H9 (cell line): ENCODE results near the gene UBE2L5. TPM values are rescaled to one million over a fixed set of nuclear protein-coding genes. Genes with fewer than 3 reads are reported as not detected.

Experiments
- DNase-seq: peaks from one replicate; pipeline ENCODE4 v3.0.0-alpha.2; 2017
- H2AFZ ChIP-seq: one replicate; pipeline ENCODE4 v1.6.1; 2013; ENCODE audit warnings: mild to moderate bottlenecking, low read length, control low read depth, moderate library complexity
- H2AK5ac ChIP-seq: 2 replicates; pipeline ENCODE4 v1.6.1; 2013; ENCODE audit warnings: low read length, control low read depth, mixed read lengths; ENCODE audit not compliant: insufficient read length
- H2BK120ac ChIP-seq: one replicate; pipeline ENCODE4 v1.6.1; 2013; ENCODE audit warnings: low read depth, mild to moderate bottlenecking, low read length, control low read depth, inconsistent platforms; ENCODE audit not compliant: poor library complexity, severe bottlenecking
- H2BK12ac ChIP-seq: 2 replicates; pipeline ENCODE4 v1.6.1; 2013; ENCODE audit warnings: low read length, control low read depth, mixed read lengths, low read depth; ENCODE audit not compliant: insufficient read length
- H2BK15ac ChIP-seq: 2 replicates; pipeline ENCODE4 v1.6.1; 2013; ENCODE audit warnings: low read depth, low read length, control low read depth
- H2BK20ac ChIP-seq: one replicate; pipeline ENCODE4 v1.6.1; 2013; ENCODE audit warnings: low read depth, mild to moderate bottlenecking, low read length, control low read depth, inconsistent platforms; ENCODE audit not compliant: poor library complexity, severe bottlenecking
- H2BK5ac ChIP-seq: 2 replicates; pipeline ENCODE4 v1.6.1; 2013; ENCODE audit warnings: low read length, control low read depth, mixed read lengths; ENCODE audit not compliant: insufficient read length
- H3K14ac ChIP-seq: 2 replicates; pipeline ENCODE4 v1.6.1; 2013; ENCODE audit warnings: low read length, control low read depth; ENCODE audit not compliant: insufficient read depth
- H3K18ac ChIP-seq: 2 replicates; pipeline ENCODE4 v1.6.1; 2013; ENCODE audit warnings: low read depth, mild to moderate bottlenecking, mixed read lengths, low read length, control low read depth; ENCODE audit not compliant: insufficient read length
- H3K23ac ChIP-seq: 2 replicates; pipeline ENCODE4 v1.6.1; 2013; ENCODE audit warnings: low read length, control low read depth, mixed read lengths, low read depth; ENCODE audit not compliant: insufficient read length
- H3K23me2 ChIP-seq: 2 replicates; pipeline ENCODE4 v1.6.1; 2013; ENCODE audit warnings: low read depth, mild to moderate bottlenecking, mixed read lengths, low read length, control low read depth; ENCODE audit not compliant: insufficient read length, poor library complexity, severe bottlenecking
- H3K27ac ChIP-seq: 2 replicates; pipeline ENCODE4 v1.5.1; 2013; ENCODE audit warnings: low read length, control low read depth, mixed read lengths, low read depth; ENCODE audit not compliant: insufficient read length
- H3K27me3 ChIP-seq: 2 replicates; pipeline ENCODE4 v1.6.1; 2013; ENCODE audit warnings: low read length, control low read depth, inconsistent platforms; ENCODE audit not compliant: insufficient read depth
- H3K4ac ChIP-seq: 2 replicates; pipeline ENCODE4 v1.6.1; 2013; ENCODE audit warnings: low read depth, mild to moderate bottlenecking, control low read depth, inconsistent platforms, low read length, moderate library complexity
- H3K4me1 ChIP-seq: 2 replicates; pipeline ENCODE4 v1.6.1; 2013; ENCODE audit warnings: low read length, control low read depth, inconsistent platforms; ENCODE audit not compliant: insufficient read depth
- H3K4me2 ChIP-seq: 2 replicates; pipeline ENCODE4 v1.6.1; 2013; ENCODE audit warnings: low read length, control low read depth, mixed read lengths; ENCODE audit not compliant: insufficient read length, insufficient read depth
- H3K56ac ChIP-seq: 2 replicates; pipeline ENCODE4 v1.6.1; 2013; ENCODE audit warnings: low read depth, mild to moderate bottlenecking, mixed read lengths, low read length, control low read depth; ENCODE audit not compliant: insufficient read length
- H3K79me1 ChIP-seq: 2 replicates; pipeline ENCODE4 v1.6.1; 2013; ENCODE audit warnings: low read depth, mild to moderate bottlenecking, moderate library complexity, low read length, control low read depth, inconsistent platforms; ENCODE audit not compliant: insufficient read depth, poor library complexity, severe bottlenecking
- H3K79me2 ChIP-seq: 2 replicates; pipeline ENCODE4 v1.6.1; 2013; ENCODE audit warnings: low read length, control low read depth, inconsistent platforms; ENCODE audit not compliant: insufficient read depth
- H3K9ac ChIP-seq: 2 replicates; pipeline ENCODE4 v1.6.1; 2013; ENCODE audit warnings: low read length, control low read depth, mixed read lengths; ENCODE audit not compliant: insufficient read length; ENCODE audit errors: extremely low read depth
- H3K9me3 ChIP-seq: one replicate; pipeline ENCODE4 v1.6.1; 2013; ENCODE audit warnings: low read depth, low read length, inconsistent platforms; ENCODE audit not compliant: control insufficient read depth
- H3T11ph ChIP-seq: one replicate; pipeline ENCODE4 v1.6.1; 2013; ENCODE audit warnings: mild to moderate bottlenecking, low read length, control low read depth, inconsistent platforms
- H4K20me1 ChIP-seq: one replicate; pipeline ENCODE4 v1.6.1; 2013; ENCODE audit not compliant: control insufficient read depth, insufficient read length, insufficient read depth
- H4K5ac ChIP-seq: 2 replicates; pipeline ENCODE4 v1.6.1; 2013; ENCODE audit warnings: low read depth, mild to moderate bottlenecking, mixed read lengths, low read length, control low read depth; ENCODE audit not compliant: insufficient read length
- H4K8ac ChIP-seq: replicated peaks from 2 replicates; pipeline ENCODE4 v1.6.1; 2013; ENCODE audit warnings: low read length, control low read depth, mixed read lengths, low read depth; ENCODE audit not compliant: insufficient read length
- H4K91ac ChIP-seq: 2 replicates; pipeline ENCODE4 v1.6.1; 2013; ENCODE audit warnings: low read depth, mild to moderate bottlenecking, moderate library complexity, mixed read lengths, low read length, control low read depth; ENCODE audit not compliant: insufficient read length
- H3K27ac Mint-ChIP-seq, 3 experiments: 2 replicates in 2 of 3; 3 replicates in 1 of 3; pipeline ENCODE4 v1.8.0; 2020 to 2021; ENCODE audit warnings: mixed read lengths in 3 of 3, mild to moderate bottlenecking in 1 of 3, moderate library complexity in 1 of 3
- H3K27me3 Mint-ChIP-seq: 2 replicates; pipeline ENCODE4 v1.8.0; 2021; ENCODE audit warnings: low read depth, mild to moderate bottlenecking, moderate library complexity, mixed read lengths
- H3K36me3 Mint-ChIP-seq, 3 experiments: 2 replicates in 2 of 3; 3 replicates in 1 of 3; pipeline ENCODE4 v1.8.0; 2020 to 2021; ENCODE audit warnings: low read depth in 3 of 3, mixed read lengths in 3 of 3; ENCODE audit not compliant: insufficient read depth in 1 of 3
- H3K4me1 Mint-ChIP-seq, 2 experiments: 2 replicates each; pipeline ENCODE4 v1.8.0; 2020; ENCODE audit warnings: mixed read lengths in 2 of 2
- H3K4me3 Mint-ChIP-seq, 2 experiments: 2 replicates in 1 of 2; 3 replicates in 1 of 2; pipeline ENCODE4 v1.8.0; 2020 to 2021; ENCODE audit warnings: mild to moderate bottlenecking in 2 of 2, mixed read lengths in 2 of 2, moderate library complexity in 1 of 2
- H3K9me3 Mint-ChIP-seq, 2 experiments: 2 replicates in 1 of 2; 3 replicates in 1 of 2; pipeline ENCODE4 v1.8.0; 2020; ENCODE audit warnings: mild to moderate bottlenecking in 2 of 2, mixed read lengths in 2 of 2, moderate library complexity in 1 of 2
- WGBS: extraction: QIAGEN DNeasy Blood & Tissue Kit; methylation state at CpG from one replicate; pipeline ENCODE4 v1.1.7; 2013; ENCODE audit warnings: missing lambda C conversion rate, low lambda C conversion rate, mixed read lengths; ENCODE audit not compliant: insufficient read length; ENCODE audit errors: extremely low coverage; 5-methylcytosine and 5-hydroxymethylcytosine counted together
- total RNA-seq: library from RNA; stranded (reverse); gene quantifications from 2 replicates; pipeline ENCODE4 v1.2.1, GENCODE V29; 2021
- TF ChIP-seq, protein P1 (sequence below): fragments of 200-600 bp; sonication (generic); conservative IDR thresholded peaks from 3 replicates; pipeline ENCODE4 v1.8.0; 2021; ENCODE audit warnings: antibody characterized with exemption, mild to moderate bottlenecking

Gene UBE2L5
- total RNA-seq, 1 experiment from 2014 or later, result 0.20 TPM

DNA sequence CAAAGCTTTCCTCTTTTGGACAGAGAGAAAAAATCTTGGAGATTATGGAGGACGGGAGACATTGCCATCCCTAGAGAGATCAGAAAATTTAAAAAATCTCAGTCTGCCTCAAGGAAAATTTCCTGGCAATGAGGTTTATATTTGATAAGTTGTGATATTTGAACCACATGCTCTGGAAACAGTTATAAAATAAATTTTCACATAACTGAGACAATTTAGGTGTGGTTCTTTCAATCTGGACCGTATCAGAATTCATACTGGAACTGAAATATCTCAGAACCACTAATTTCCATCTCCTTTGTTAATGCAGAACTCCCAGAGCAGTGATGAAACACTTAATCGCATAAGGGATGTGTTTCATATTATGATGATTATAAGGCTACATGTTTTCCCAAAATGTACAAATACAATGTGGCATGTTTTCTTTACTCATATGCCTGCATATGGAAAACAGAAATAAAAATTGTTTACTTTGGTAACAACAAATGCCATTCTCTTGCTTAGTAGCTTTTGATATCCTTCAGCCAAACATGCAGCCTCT, 13.7 kb downstream of the UBE2L5 start:
- Histone ChIP-seq H3K23me2 (no peaks in the 10 kb centered on the region), H3K18ac (no peak overlapping the region), H3K79me2 (no peaks in the 10 kb centered on the region), H4K8ac (no peak overlapping the region), H3K56ac (no peak overlapping the region), H3K9ac (no peak overlapping the region), H3K4me1 (no peaks in the 10 kb centered on the region), H2BK20ac (no peak overlapping the region), H3T11ph (no peak overlapping the region), H3K4ac (no peak overlapping the region), H3K9me3 (no peaks in the 10 kb centered on the region), H3K4me2 (no peak overlapping the region), H2BK12ac (no peak overlapping the region), H2AK5ac (no peak overlapping the region), H2BK15ac (no peak overlapping the region), H3K27ac (no peak overlapping the region), H2AFZ (no peak overlapping the region), H4K20me1 (no peaks in the 10 kb centered on the region), H3K79me1 (no peaks in the 10 kb centered on the region), H3K14ac (no peak overlapping the region), H4K91ac (no peak overlapping the region), H3K23ac (no peak overlapping the region), H4K5ac (no peak overlapping the region), H2BK120ac (no peak overlapping the region), H2BK5ac (no peak overlapping the region), H3K27me3 (no peaks in the 10 kb centered on the region)
- Mint-ChIP-seq H3K9me3 (no peaks in the 10 kb centered on the region; a peak in 1 of 5 replicates), H3K27me3 (peaks cover 4% of the 10 kb centered on the region), H3K36me3 (no peaks in the 10 kb centered on the region), H3K4me3 (no peak overlapping the region; a peak in 1 of 5 replicates), H3K4me1 (no peaks in the 10 kb centered on the region), H3K27ac (no peak overlapping the region)
- TF ChIP-seq, protein P1, sequence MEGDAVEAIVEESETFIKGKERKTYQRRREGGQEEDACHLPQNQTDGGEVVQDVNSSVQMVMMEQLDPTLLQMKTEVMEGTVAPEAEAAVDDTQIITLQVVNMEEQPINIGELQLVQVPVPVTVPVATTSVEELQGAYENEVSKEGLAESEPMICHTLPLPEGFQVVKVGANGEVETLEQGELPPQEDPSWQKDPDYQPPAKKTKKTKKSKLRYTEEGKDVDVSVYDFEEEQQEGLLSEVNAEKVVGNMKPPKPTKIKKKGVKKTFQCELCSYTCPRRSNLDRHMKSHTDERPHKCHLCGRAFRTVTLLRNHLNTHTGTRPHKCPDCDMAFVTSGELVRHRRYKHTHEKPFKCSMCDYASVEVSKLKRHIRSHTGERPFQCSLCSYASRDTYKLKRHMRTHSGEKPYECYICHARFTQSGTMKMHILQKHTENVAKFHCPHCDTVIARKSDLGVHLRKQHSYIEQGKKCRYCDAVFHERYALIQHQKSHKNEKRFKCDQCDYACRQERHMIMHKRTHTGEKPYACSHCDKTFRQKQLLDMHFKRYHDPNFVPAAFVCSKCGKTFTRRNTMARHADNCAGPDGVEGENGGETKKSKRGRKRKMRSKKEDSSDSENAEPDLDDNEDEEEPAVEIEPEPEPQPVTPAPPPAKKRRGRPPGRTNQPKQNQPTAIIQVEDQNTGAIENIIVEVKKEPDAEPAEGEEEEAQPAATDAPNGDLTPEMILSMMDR, result no peak
- no peak for DNase-seq
- no CpG with 5 or more reads among the region's 3 CpGs for WGBS
